Calu3 (cell line): ENCODE results near the gene CCL14. TPM values are rescaled to one million over a fixed set of nuclear protein-coding genes. Genes with fewer than 3 reads are reported as not detected.
"Not testable (repeated sequence)": the region's sequence is repeated elsewhere in the genome, so short reads cannot be mapped to it uniquely, and the experiment has no call there.

ENCODE experiments used
- BruUV-seq: library from RNA; stranded (reverse); fragments of 400-500 nt; replicated peaks from 2 replicates; lab custom pipeline; 2021; lab: Mats Ljungman, UMichigan
- CTCF ChIA-PET: fragments of 300-600 bp; sonication (Branson Sonifier 250); formaldehyde crosslinking; loops from one replicate; lab custom pipeline; 2022; ENCODE audit warnings: antibody characterized with exemption; lab: Charles Lee
- DNase-seq: peaks from one replicate; pipeline ENCODE4 v3.0.0; 2022
- H3K27ac Mint-ChIP-seq: one replicate; pipeline ENCODE4 v1.8.0; 2022; ENCODE audit warnings: mixed read lengths; ENCODE audit not compliant: unreplicated experiment
- H3K27me3 Mint-ChIP-seq: one replicate; pipeline ENCODE4 v1.8.0; 2022; ENCODE audit warnings: mixed read lengths; ENCODE audit not compliant: unreplicated experiment
- H3K36me3 Mint-ChIP-seq: one replicate; pipeline ENCODE4 v1.8.0; 2022; ENCODE audit warnings: mild to moderate bottlenecking, moderate library complexity, mixed read lengths; ENCODE audit not compliant: insufficient read depth, unreplicated experiment
- H3K4me1 Mint-ChIP-seq: one replicate; pipeline ENCODE4 v1.8.0; 2022; ENCODE audit warnings: mild to moderate bottlenecking, low read depth, mixed read lengths; ENCODE audit not compliant: unreplicated experiment
- H3K4me3 Mint-ChIP-seq: one replicate; pipeline ENCODE4 v1.8.0; 2022; ENCODE audit warnings: mild to moderate bottlenecking, low read depth, moderate library complexity, mixed read lengths; ENCODE audit not compliant: unreplicated experiment
- H3K9me3 Mint-ChIP-seq: one replicate; pipeline ENCODE4 v1.8.0; 2022; ENCODE audit warnings: low read depth, mixed read lengths; ENCODE audit not compliant: unreplicated experiment
- CTCF ChIP-seq: fragments of 200-600 bp; IDR thresholded peaks from one replicate; pipeline ENCODE4 v1.8.0; 2022; ENCODE audit warnings: antibody characterized with exemption; ENCODE audit not compliant: unreplicated experiment
- intact Hi-C: fragments of 100-400 bp; cut with micrococcal nuclease; formaldehyde crosslinking; loops from one replicate; pipeline ENCODE4 v1.10.0; 2022; ENCODE audit not compliant: unreplicated experiment
- total RNA-seq: library from RNA; stranded (reverse); gene quantifications from 2 replicates; pipeline ENCODE4 v1.2.3, GENCODE V29; 2022

CCL14 gene
- total RNA-seq, 1 experiment from 2014 or later = not detected

GRCh38 chr17:35943537-35943936 is 43.0 kb downstream of the CCL14 start, which contains the start of gene LYZL6:
Gene LYZL6 (minus strand): TSS chr17:35943713. CDS start chr17:35939356, 4,357 bp downstream.
- no TSS peak for BruUV-seq
- no peak for TF ChIP-seq CTCF
- no peak within 1 kb of the TSS for H3K27ac Mint-ChIP-seq
- no peak for DNase-seq
- CTCF ChIA-PET = no interaction called here
- no peaks in the 10 kb centered on the region for H3K9me3 Mint-ChIP-seq
- intact Hi-C loops = no loop called here
- H3K27me3 Mint-ChIP-seq = peaks cover 27% of the 10 kb centered on the region
- H3K36me3 Mint-ChIP-seq = no peaks in the 10 kb centered on the region
- H3K4me1 Mint-ChIP-seq = no peaks in the 10 kb centered on the region
- H3K4me3 Mint-ChIP-seq = no peak within 1 kb of the TSS

GRCh38 chr17:35942588-35943186 is 43.8 kb downstream of the CCL14 start:
- H3K36me3 Mint-ChIP-seq = no peaks in the 10 kb centered on the region
- no peaks in the 10 kb centered on the region for H3K4me1 Mint-ChIP-seq

GRCh38 chr17:35938492-35938891 is 48.0 kb downstream of the CCL14 start:
- H3K36me3 Mint-ChIP-seq, DNase-seq, H3K4me1 Mint-ChIP-seq, H3K4me3 Mint-ChIP-seq, H3K9me3 Mint-ChIP-seq, BruUV-seq, H3K27ac Mint-ChIP-seq, intact Hi-C loops: not testable (repeated sequence)
- CTCF ChIA-PET = interaction anchor here (0.7 kb wide), 1 partner anchor 657 kb away, joined by 3 read pairs; no protein-coding TSS in a partner anchor
- peaks cover 45% of the 10 kb centered on the region for H3K27me3 Mint-ChIP-seq

More at GRCh38 chr17:35942588-35943186, 43.8 kb downstream of the CCL14 start:
- CTCF ChIA-PET = no interaction called here
- no peak for TF ChIP-seq CTCF
- no TSS peak for BruUV-seq
- Mint-ChIP-seq H3K9me3 (no peaks in the 10 kb centered on the region), H3K4me3 (no peak overlapping the region), H3K27me3 (peaks cover 36% of the 10 kb centered on the region), H3K27ac (no peak overlapping the region)
- intact Hi-C loops = no loop called here
- no peak for DNase-seq

GRCh38 chr17:35936063-35936462 is 50.5 kb downstream of the CCL14 start:
- CTCF ChIA-PET = interaction anchor here (0.6 kb wide), 1 partner anchor 34 kb away, joined by 3 read pairs; no protein-coding TSS in a partner anchor
- no peak overlapping the region for H3K27ac Mint-ChIP-seq
- H3K9me3 Mint-ChIP-seq = no peaks in the 10 kb centered on the region

More at GRCh38 chr17:35936063-35936462, 50.5 kb downstream of the CCL14 start:
- BruUV-seq = no TSS peak
- Mint-ChIP-seq H3K36me3 (no peaks in the 10 kb centered on the region), H3K27me3 (peaks cover 32% of the 10 kb centered on the region), H3K4me1 (no peaks in the 10 kb centered on the region), H3K4me3 (no peak overlapping the region)
- intact Hi-C loops = no loop called here
- no peak for TF ChIP-seq CTCF
- DNase-seq = no peak
